Right atrium auricular region (tissue), 2 donors: Measurements from ENCODE around the gene DPYSL5. TPM values are rescaled to one million over a fixed set of nuclear protein-coding genes. Genes with fewer than 3 reads are reported as not detected.

Experiments used
- DNase-seq: peaks from one replicate; pipeline ENCODE4 v3.0.0-alpha.2; 2019; ENCODE audit warnings: low spot score
- H3K27ac ChIP-seq, 2 donors: fragments of 200-600 bp; sonication (generic); 1 replicate in 1 of 2; 2 replicates in 1 of 2; pipeline ENCODE4 v1.5.1; 2016 to 2019
- H3K27me3 ChIP-seq, 2 donors: fragments of 200-600 bp; sonication (generic); one replicate each; pipeline versions ENCODE4 v1.5.1 to v1.6.0; 2017 to 2019
- H3K36me3 ChIP-seq: fragments of 200-600 bp; sonication (generic); one replicate; pipeline ENCODE4 v1.5.1; 2016
- H3K4me1 ChIP-seq, 2 donors: fragments of 200-600 bp; sonication (generic); one replicate each; pipeline versions ENCODE4 v1.5.1 to v1.6.0; 2017 to 2019
- H3K4me3 ChIP-seq, 2 donors: fragments of 200-600 bp; sonication (generic); 1 replicate in 1 of 2; 2 replicates in 1 of 2; pipeline ENCODE4 v1.5.1; 2017 to 2019; ENCODE audit warnings: mild to moderate bottlenecking in 1 of 2, moderate library complexity in 1 of 2
- H3K9me3 ChIP-seq, 2 donors: fragments of 200-600 bp; sonication (generic); one replicate each; pipeline ENCODE4 v1.5.1; 2019
- CTCF ChIP-seq, 2 donors: fragments of 200-600 bp; sonication (generic); IDR thresholded peaks; one replicate each; pipeline ENCODE4 v1.5.1; 2019; ENCODE audit warnings: antibody characterized with exemption in 2 of 2
- total RNA-seq, 2 donors: library from RNA; depleted of rRNA; stranded (reverse); fragments of >200 nt; gene quantifications; one replicate each; pipeline ENCODE4 v1.1.0, GENCODE V29; 2016

DPYSL5 gene
- total RNA-seq, 2 donors from 2014 or later, result 0.12 TPM; not detected in 1

- no peaks in the 10 kb centered on the region for H3K4me1 ChIP-seq
- no peaks in the 10 kb centered on the region for H3K36me3 ChIP-seq
- no peak for TF ChIP-seq CTCF (IDR thresholded peaks at IDR 0.05)
- H3K27me3 ChIP-seq, result no peaks in the 10 kb centered on the region
- H3K27ac ChIP-seq, result no peak overlapping the region
- DNase-seq, result no peak
- no peak overlapping the region for H3K4me3 ChIP-seq
- H3K9me3 ChIP-seq, result no peaks in the 10 kb centered on the region
Measured at GRCh38 chr2:26838121-26838906, 9.6 kb upstream of the DPYSL5 start.

- H3K27me3 ChIP-seq, result no peaks in the 10 kb centered on the region
- no peak for TF ChIP-seq CTCF (IDR thresholded peaks at IDR 0.05)
- H3K4me3 ChIP-seq, result no peak overlapping the region
- no peaks in the 10 kb centered on the region for H3K9me3 ChIP-seq
- H3K27ac ChIP-seq, result no peak overlapping the region
- DNase-seq, result peak; percentile 26
- H3K36me3 ChIP-seq, result no peaks in the 10 kb centered on the region
- H3K4me1 ChIP-seq, result no peaks in the 10 kb centered on the region
Measured at GRCh38 chr2:26840937-26841610, 6.9 kb upstream of the DPYSL5 start.

- no peak for TF ChIP-seq CTCF (IDR thresholded peaks at IDR 0.05)
- peaks cover 0 to 17% of the 10 kb centered on the region in 2 donors for H3K4me1 ChIP-seq
- no peak overlapping the region for H3K4me3 ChIP-seq
- no peaks in the 10 kb centered on the region for H3K9me3 ChIP-seq
- peaks cover 14 to 18% of the 10 kb centered on the region in 2 donors for H3K27me3 ChIP-seq
- H3K27ac ChIP-seq, result no peak overlapping the region
- DNase-seq, result no peak
- no peaks in the 10 kb centered on the region for H3K36me3 ChIP-seq
Measured at GRCh38 chr2:26843041-26843440, 4.9 kb upstream of the DPYSL5 start.

- Histone ChIP-seq H3K27me3 (peaks cover 33 to 37% of the 10 kb centered on the region in 2 donors), H3K9me3 (no peaks in the 10 kb centered on the region), H3K4me1 (peaks cover 0 to 37% of the 10 kb centered on the region in 2 donors), H3K36me3 (no peaks in the 10 kb centered on the region), H3K27ac (no peak overlapping the region), H3K4me3 (no peak overlapping the region)
- no peak for TF ChIP-seq CTCF (IDR thresholded peaks at IDR 0.05)
- DNase-seq, result peak; percentile 7
Measured at GRCh38 chr2:26845021-26845420, 2.9 kb upstream of the DPYSL5 start.

GRCh38 chr2:26846334-26847306 lies 1.3 kb upstream of the DPYSL5 start:
- peaks cover 0 to 37% of the 10 kb centered on the region in 2 donors for H3K4me1 ChIP-seq
- peak; percentile 64 to 85 for TF ChIP-seq CTCF (IDR thresholded peaks at IDR 0.05)
- peaks cover 39 to 42% of the 10 kb centered on the region in 2 donors for H3K27me3 ChIP-seq
- H3K9me3 ChIP-seq, result no peaks in the 10 kb centered on the region
- no peaks in the 10 kb centered on the region for H3K36me3 ChIP-seq
- H3K27ac ChIP-seq, result no peak overlapping the region
- no peak overlapping the region for H3K4me3 ChIP-seq
- no peak for DNase-seq
